Epithelial cell of esophagus (primary cell): Measurements from ENCODE around the gene AP1M2.

Source experiments
- DNase-seq: peaks from one replicate; pipeline ENCODE4 v3.0.0; 2010; ENCODE audit warnings: low read depth
- H3K4me3 ChIP-seq: 2 replicates; pipeline ENCODE4 v1.5.1; 2011; ENCODE audit warnings: mild to moderate bottlenecking, low read length, control low read depth
- CTCF ChIP-seq: IDR thresholded peaks from 2 replicates; pipeline ENCODE4 v1.5.1; 2011; ENCODE audit warnings: low read depth, mild to moderate bottlenecking, low read length, control low read depth, inconsistent platforms; ENCODE audit not compliant: insufficient read depth; ENCODE audit errors: missing control alignments

AP1M2 gene

GRCh38 chr19:10525636-10526035, 61.5 kb downstream of the AP1M2 start:
- no peak for TF ChIP-seq CTCF
- no peak overlapping the region for H3K4me3 ChIP-seq
- DNase-seq = no peak

GRCh38 chr19:10523135-10523636, 63.9 kb downstream of the AP1M2 start:
- no peak for DNase-seq
- TF ChIP-seq CTCF = no peak
- H3K4me3 ChIP-seq = no peak overlapping the region
